HepG2 (cell line): ENCODE measurements around the gene FOLR2. TPM values are rescaled to one million over a fixed set of nuclear protein-coding genes. Genes with fewer than 3 reads are reported as not detected.
"Not testable (repeated sequence)": the region's sequence is repeated elsewhere in the genome, so short reads cannot be mapped to it uniquely, and the experiment has no call there.

Experiments
- ATAC-seq: fragments of 200-7000 bp; cut with Tn5 transposase; 3 replicates; pipeline ENCODE4 v1.9.1; 2020; ENCODE audit warnings: mild to moderate bottlenecking, moderate library complexity
- BruUV-seq: library from RNA; stranded (reverse); fragments of 400-500 nt; replicated peaks from 2 replicates; lab custom pipeline; 2021; lab: Mats Ljungman, UMichigan
- CTCF ChIA-PET: fragments of 300-600 bp; formaldehyde crosslinking; extraction: SDS; loops from one replicate; lab custom pipeline; 2021; ENCODE audit warnings: low total read pairs, inconsistent platforms, low intra/inter-chr PET ratio; lab: Yijun Ruan, JAX
- POLR2A ChIA-PET: fragments of 350-600 bp; sonication (Branson Sonifier 250); formaldehyde crosslinking; loops from one replicate; lab custom pipeline; 2020; ENCODE audit warnings: antibody characterized with exemption, inconsistent platforms; lab: Yijun Ruan, JAX
- DNase-seq: peaks from one replicate; pipeline ENCODE4 v3.0.0-alpha.2; 2015; ENCODE audit warnings: low spot score
- FAIRE-seq: peaks from 3 replicates; lab custom pipeline; 2011; peaks lifted over from hg19 to GRCh38; lab: Jason Lieb, UNC
- H2AFZ ChIP-seq: one replicate; pipeline ENCODE4 v1.6.1; 2011; ENCODE audit warnings: low read length, inconsistent platforms
- H3K27ac ChIP-seq: fragments of 300-600 bp; 3 replicates; pipeline ENCODE4 v1.8.0; 2011; ENCODE audit warnings: mixed run types, mild to moderate bottlenecking, mixed read lengths, low read length, inconsistent platforms; ENCODE audit not compliant: insufficient read depth; ENCODE audit errors: extremely low read length
- H3K27me3 ChIP-seq, 2 experiments: fragments of 200-600 bp in 1 of 2; 2 replicates in 1 of 2; 3 replicates in 1 of 2; pipeline versions ENCODE4 v1.6.0 to v1.8.0; 2011; ENCODE audit warnings: low read length in 2 of 2, mild to moderate bottlenecking in 2 of 2, moderate library complexity in 2 of 2, inconsistent platforms in 1 of 2; ENCODE audit not compliant: insufficient read depth in 2 of 2, control insufficient read depth in 1 of 2
- H3K36me3 ChIP-seq, 2 experiments: fragments of 200-600 bp in 1 of 2; replicated peaks in 1 of 2; 2 replicates in 1 of 2; 3 replicates in 1 of 2; pipeline versions ENCODE4 v1.5.1 to v1.8.0; 2011; ENCODE audit warnings: low read length in 2 of 2, inconsistent platforms in 1 of 2; ENCODE audit not compliant: insufficient read depth in 2 of 2, control insufficient read depth in 1 of 2
- H3K4me1 ChIP-seq: 2 replicates; pipeline ENCODE4 v1.5.1; 2012; ENCODE audit warnings: low read length, inconsistent platforms; ENCODE audit not compliant: insufficient read depth
- H3K4me2 ChIP-seq: 2 replicates; pipeline ENCODE4 v1.6.0; 2011; ENCODE audit warnings: low read depth, low read length, inconsistent platforms
- H3K4me3 ChIP-seq, 3 experiments: fragments of 200-600 bp in 1 of 3; sonication (generic), shearing (Covaris generic) in 1 of 3; replicated peaks in 1 of 3; 2 replicates each; pipeline ENCODE4 v1.5.1; 2011 to 2016; ENCODE audit warnings: low read length in 3 of 3, inconsistent platforms in 2 of 3, low read depth in 2 of 3, mild to moderate bottlenecking in 2 of 3, control low read depth in 1 of 3, mixed read lengths in 1 of 3; ENCODE audit not compliant: insufficient read depth in 1 of 3
- H3K79me2 ChIP-seq: one replicate; pipeline ENCODE4 v1.6.1; 2011; ENCODE audit warnings: low read length, inconsistent platforms; ENCODE audit not compliant: insufficient read depth
- H3K9ac ChIP-seq: 2 replicates; pipeline ENCODE4 v1.6.0; 2011; ENCODE audit warnings: mild to moderate bottlenecking, low read depth, low read length, inconsistent platforms; ENCODE audit not compliant: insufficient read depth
- H3K9me3 ChIP-seq: 2 replicates; pipeline ENCODE4 v1.5.1; 2012; ENCODE audit warnings: mild to moderate bottlenecking, low read length
- H4K20me1 ChIP-seq: 2 replicates; pipeline ENCODE4 v1.6.0; 2011; ENCODE audit warnings: inconsistent platforms, mild to moderate bottlenecking, low read length, moderate library complexity; ENCODE audit not compliant: insufficient read depth
- ESRRA ChIP-seq: sonication (generic); formaldehyde crosslinking; IDR thresholded peaks from 2 replicates; pipeline ENCODE4 v1.5.1; 2020; ENCODE audit warnings: mild to moderate bottlenecking, low read depth, missing genetic modification reagents
- NR2F6 ChIP-seq, 2 experiments: IDR thresholded peaks; 2 replicates each; pipeline ENCODE4 v1.6.1; 2016; ENCODE audit warnings: antibody characterized with exemption in 1 of 2, mild to moderate bottlenecking in 1 of 2
- RELA ChIP-seq: sonication (generic); formaldehyde crosslinking; IDR thresholded peaks from 2 replicates; pipeline ENCODE4 v1.4.0; 2020; ENCODE audit warnings: missing genetic modification reagents
- ZNF614 ChIP-seq: IDR thresholded peaks from 2 replicates; pipeline ENCODE4 v1.6.1; 2018; ENCODE audit warnings: missing biosample characterization, missing genetic modification reagents, inconsistent platforms, borderline replicate concordance
- ZNF639 ChIP-seq: conservative IDR thresholded peaks from 2 replicates; pipeline ENCODE4 v1.6.1; 2018; ENCODE audit warnings: missing genetic modification reagents
- ZNF883 ChIP-seq: sonication (generic); formaldehyde crosslinking; IDR thresholded peaks from 2 replicates; pipeline ENCODE4 v1.5.1; 2020; ENCODE audit warnings: mild to moderate bottlenecking, missing genetic modification reagents; ENCODE audit errors: not compliant biosample characterization
- ZSCAN20 ChIP-seq: sonication (generic); formaldehyde crosslinking; IDR thresholded peaks from 2 replicates; pipeline ENCODE4 v1.4.0; 2020; ENCODE audit warnings: missing genetic modification reagents, mild to moderate bottlenecking, borderline replicate concordance
- WGBS: methylation state at CpG from one replicate; pipeline ENCODE4 v1.1.6; 2017; ENCODE audit warnings: low lambda C conversion rate; 5-methylcytosine and 5-hydroxymethylcytosine counted together
- in situ Hi-C: cut with HindIII; loops from 2 replicates; pipeline ENCODE4 v1.10.0; 2017; ENCODE audit warnings: low pct_unique_long_range_greater_than_20kb; ENCODE audit not compliant: extremely low pct_ligation_motif_present
- intact Hi-C: fragments of 100-400 bp; cut with micrococcal nuclease; formaldehyde crosslinking; loops from one replicate; pipeline ENCODE4 v1.10.0; 2022; ENCODE audit not compliant: unreplicated experiment
- polyA plus RNA-seq, 8 experiments: library from polyadenylated mRNA; depleted of rRNA in 3 of 8; stranded (reverse) in 7 of 8; unstranded in 1 of 8; fragments of >200 nt; fragmentation: Illumina TruSeq in 4 of 8; extraction: Trizol in 4 of 8; gene quantifications; 2 replicates each; pipeline versions ENCODE4 v1.2.1 to v1.2.3, GENCODE V29; 2011 to 2016; ENCODE audit warnings: low read depth in 4 of 8, missing spikeins in 1 of 8, mixed read lengths in 1 of 8; ENCODE audit not compliant: insufficient read depth in 1 of 8
- total RNA-seq, 5 experiments: library from RNA; depleted of rRNA; stranded (reverse); fragments of >200 nt; fragmentation: Illumina TruSeq; extraction: Trizol; gene quantifications; 2 replicates each; pipeline ENCODE4 v1.2.3, GENCODE V29; 2016; ENCODE audit warnings: low read depth in 1 of 5
- TF ChIP-seq, protein P1 (sequence below): sonication (generic); formaldehyde crosslinking; IDR thresholded peaks from 2 replicates; pipeline ENCODE4 v1.4.0; 2020; ENCODE audit warnings: missing genetic modification reagents
- TF ChIP-seq, protein P2 (sequence below): IDR thresholded peaks from 2 replicates; pipeline ENCODE4 v1.6.1; 2016

The FOLR2 gene
- total and polyA plus RNA-seq, 2 of the 13 experiments (the other 11 are each of a cell fraction or from before 2014, with no cell fraction given) = 0.09 TPM; not detected in 1

DNA sequence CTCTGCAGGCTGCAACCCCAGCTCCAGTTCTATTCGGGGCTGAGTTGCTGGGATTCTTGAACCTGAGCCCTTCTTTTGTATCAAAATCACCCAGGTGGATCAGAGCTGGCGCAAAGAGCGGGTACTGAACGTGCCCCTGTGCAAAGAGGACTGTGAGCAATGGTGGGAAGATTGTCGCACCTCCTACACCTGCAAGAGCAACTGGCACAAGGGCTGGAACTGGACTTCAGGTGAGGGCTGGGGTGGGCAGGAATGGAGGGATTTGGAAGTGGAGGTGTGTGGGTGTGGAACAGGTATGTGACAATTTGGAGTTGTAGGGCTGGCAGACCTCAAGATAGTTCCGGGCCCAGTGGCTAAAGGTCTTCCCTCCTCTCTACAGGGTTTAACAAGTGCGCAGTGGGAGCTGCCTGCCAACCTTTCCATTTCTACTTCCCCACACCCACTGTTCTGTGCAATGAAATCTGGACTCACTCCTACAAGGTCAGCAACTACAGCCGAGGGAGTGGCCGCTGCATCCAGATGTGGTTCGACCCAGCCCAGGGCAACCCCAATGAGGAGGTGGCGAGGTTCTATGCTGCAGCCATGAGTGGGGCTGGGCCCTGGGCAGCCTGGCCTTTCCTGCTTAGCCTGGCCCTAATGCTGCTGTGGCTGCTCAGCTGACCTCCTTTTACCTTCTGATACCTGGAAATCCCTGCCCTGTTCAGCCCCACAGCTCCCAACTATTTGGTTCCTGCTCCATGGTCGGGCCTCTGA lies 20.9 kb upstream of the FOLR2 start:
- ChIA-PET CTCF (no interaction called here), POLR2A (no interaction called here)
- no peak for FAIRE-seq
- no peak for ATAC-seq
- no peaks in the 10 kb centered on the region for H3K9me3 ChIP-seq
- H3K36me3 ChIP-seq = no peaks in the 10 kb centered on the region
- H2AFZ ChIP-seq = no peak overlapping the region
- no peak overlapping the region for H3K27ac ChIP-seq
- H4K20me1 ChIP-seq = no peaks in the 10 kb centered on the region
- intact Hi-C loops = no loop called here
- no peak overlapping the region for H3K9ac ChIP-seq
- no peaks in the 10 kb centered on the region for H3K79me2 ChIP-seq
- in situ Hi-C loops = no loop called here
- no peak overlapping the region for H3K4me3 ChIP-seq
- no peaks in the 10 kb centered on the region for H3K27me3 ChIP-seq
- peaks cover 9% of the 10 kb centered on the region; the same call in 1 of the 2 replicates for H3K4me1 ChIP-seq
- no peak overlapping the region for H3K4me2 ChIP-seq
- 68% methylated on average over 10 of the region's 12 CpGs for WGBS
- no TSS peak for BruUV-seq
- no peak for DNase-seq
- TF ChIP-seq ZNF614 (CRISPR knock-in tag) (no peak), ZSCAN20 (no peak), ESRRA (CRISPR knock-in tag) (no peak), RELA (CRISPR knock-in tag) (no peak), ZNF639 (CRISPR knock-in tag) (no peak), NR2F6 (IDR thresholded peaks at IDR 0.05) (no peak), NR2F6 (CRISPR knock-in tag; IDR thresholded peaks at IDR 0.05) (no peak), ZNF883 (CRISPR knock-in tag) (no peak)
- TF ChIP-seq, protein P1, sequence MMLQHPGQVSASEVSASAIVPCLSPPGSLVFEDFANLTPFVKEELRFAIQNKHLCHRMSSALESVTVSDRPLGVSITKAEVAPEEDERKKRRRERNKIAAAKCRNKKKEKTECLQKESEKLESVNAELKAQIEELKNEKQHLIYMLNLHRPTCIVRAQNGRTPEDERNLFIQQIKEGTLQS (CRISPR knock-in tag) = no peak
- TF ChIP-seq, protein P2, sequence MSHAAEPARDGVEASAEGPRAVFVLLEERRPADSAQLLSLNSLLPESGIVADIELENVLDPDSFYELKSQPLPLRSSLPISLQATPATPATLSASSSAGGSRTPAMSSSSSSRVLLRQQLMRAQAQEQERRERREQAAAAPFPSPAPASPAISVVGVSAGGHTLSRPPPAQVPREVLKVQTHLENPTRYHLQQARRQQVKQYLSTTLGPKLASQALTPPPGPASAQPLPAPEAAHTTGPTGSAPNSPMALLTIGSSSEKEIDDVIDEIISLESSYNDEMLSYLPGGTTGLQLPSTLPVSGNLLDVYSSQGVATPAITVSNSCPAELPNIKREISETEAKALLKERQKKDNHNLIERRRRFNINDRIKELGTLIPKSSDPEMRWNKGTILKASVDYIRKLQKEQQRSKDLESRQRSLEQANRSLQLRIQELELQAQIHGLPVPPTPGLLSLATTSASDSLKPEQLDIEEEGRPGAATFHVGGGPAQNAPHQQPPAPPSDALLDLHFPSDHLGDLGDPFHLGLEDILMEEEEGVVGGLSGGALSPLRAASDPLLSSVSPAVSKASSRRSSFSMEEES (CRISPR knock-in tag) = no peak
- TF ChIP-seq, all 625 proteins: peak for 0

DNA sequence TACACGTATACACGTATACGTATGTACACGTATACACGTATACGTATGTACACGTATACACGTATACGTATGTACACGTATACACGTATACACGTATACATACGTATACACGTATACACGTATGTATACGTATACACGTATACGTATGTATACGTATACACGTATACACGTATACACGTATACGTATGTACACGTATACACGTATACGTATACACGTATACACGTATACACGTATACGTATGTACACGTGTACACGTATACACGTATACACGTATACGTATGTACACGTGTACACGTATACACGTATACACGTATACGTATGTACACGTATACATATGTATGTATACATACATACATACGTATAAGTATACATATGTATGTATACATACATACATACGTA lies 15.1 kb upstream of the FOLR2 start:
- H3K27ac ChIP-seq, H3K79me2 ChIP-seq, H3K4me2 ChIP-seq, intact Hi-C loops, H3K9me3 ChIP-seq, H2AFZ ChIP-seq, in situ Hi-C loops, POLR2A ChIA-PET, DNase-seq, ATAC-seq, H3K36me3 ChIP-seq, H3K9ac ChIP-seq, H3K4me1 ChIP-seq, H4K20me1 ChIP-seq, H3K27me3 ChIP-seq, FAIRE-seq, BruUV-seq, H3K4me3 ChIP-seq, CTCF ChIA-PET: not testable (repeated sequence)
- WGBS = 92% methylated on average over 43 of the region's 43 CpGs
